ENCODE results near the gene MSANTD3.

DNA sequence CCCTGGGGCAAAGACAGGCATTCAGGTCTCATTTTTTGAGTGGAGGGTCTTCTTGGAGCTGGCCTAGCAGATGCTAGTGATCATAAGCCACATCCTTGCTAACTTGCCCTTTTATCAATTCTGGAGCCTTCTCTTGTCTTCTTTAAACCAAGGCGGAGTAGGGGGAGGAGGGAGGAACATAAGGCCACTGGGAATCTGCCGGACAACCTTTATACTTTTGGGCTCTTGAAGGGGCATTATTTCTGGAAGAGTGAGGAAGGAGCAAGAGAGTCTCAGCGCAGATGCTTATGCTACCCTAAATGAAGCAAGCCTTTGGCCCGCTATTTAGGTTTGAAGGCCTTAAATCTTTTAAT lies 48.0 kb downstream of the MSANTD3 start:
- TF ChIP-seq, protein P1, sequence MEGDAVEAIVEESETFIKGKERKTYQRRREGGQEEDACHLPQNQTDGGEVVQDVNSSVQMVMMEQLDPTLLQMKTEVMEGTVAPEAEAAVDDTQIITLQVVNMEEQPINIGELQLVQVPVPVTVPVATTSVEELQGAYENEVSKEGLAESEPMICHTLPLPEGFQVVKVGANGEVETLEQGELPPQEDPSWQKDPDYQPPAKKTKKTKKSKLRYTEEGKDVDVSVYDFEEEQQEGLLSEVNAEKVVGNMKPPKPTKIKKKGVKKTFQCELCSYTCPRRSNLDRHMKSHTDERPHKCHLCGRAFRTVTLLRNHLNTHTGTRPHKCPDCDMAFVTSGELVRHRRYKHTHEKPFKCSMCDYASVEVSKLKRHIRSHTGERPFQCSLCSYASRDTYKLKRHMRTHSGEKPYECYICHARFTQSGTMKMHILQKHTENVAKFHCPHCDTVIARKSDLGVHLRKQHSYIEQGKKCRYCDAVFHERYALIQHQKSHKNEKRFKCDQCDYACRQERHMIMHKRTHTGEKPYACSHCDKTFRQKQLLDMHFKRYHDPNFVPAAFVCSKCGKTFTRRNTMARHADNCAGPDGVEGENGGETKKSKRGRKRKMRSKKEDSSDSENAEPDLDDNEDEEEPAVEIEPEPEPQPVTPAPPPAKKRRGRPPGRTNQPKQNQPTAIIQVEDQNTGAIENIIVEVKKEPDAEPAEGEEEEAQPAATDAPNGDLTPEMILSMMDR (IDR thresholded peaks at IDR 0.05): no peak
- no peak for TF ChIP-seq POLR2A (IDR thresholded peaks at IDR 0.05)
- TF ChIP-seq EP300 (IDR thresholded peaks at IDR 0.05): no peak
